ENCODE results near the gene TRIP13. TPM values are rescaled to one million over a fixed set of nuclear protein-coding genes. Genes with fewer than 3 reads are reported as not detected.
"Not testable (repeated sequence)": the region's sequence is repeated elsewhere in the genome, so short reads cannot be mapped to it uniquely, and the experiment has no call there.

The TRIP13 gene
- total RNA-seq, 1 donor from 2014 or later, result 3.9 TPM

GRCh38 chr5:910769-911160 is 18.1 kb downstream of the TRIP13 start:
- Mint-ChIP-seq H3K36me3 (ENCODE audit: unreplicated experiment) (no peaks in the 10 kb centered on the region), H3K4me1 (ENCODE audit: low read depth, unreplicated experiment) (peaks cover 7% of the 10 kb centered on the region), H3K27me3 (ENCODE audit: unreplicated experiment) (no peaks in the 10 kb centered on the region), H3K27ac (ENCODE audit: unreplicated experiment) (no peak overlapping the region), H3K9me3 (ENCODE audit: unreplicated experiment) (peaks cover 2% of the 10 kb centered on the region), H3K4me3 (ENCODE audit: unreplicated experiment) (no peak overlapping the region)
- no peak for DNase-seq
- no peak for TF ChIP-seq CTCF (IDR thresholded peaks at IDR 0.05; ENCODE audit: partially characterized antibody, unreplicated experiment)

- no peak for TF ChIP-seq CTCF (IDR thresholded peaks at IDR 0.05; ENCODE audit: partially characterized antibody, unreplicated experiment)
- Mint-ChIP-seq H3K27ac (ENCODE audit: unreplicated experiment) (no peak overlapping the region), H3K9me3 (ENCODE audit: unreplicated experiment) (peaks cover 2% of the 10 kb centered on the region), H3K27me3 (ENCODE audit: unreplicated experiment) (no peaks in the 10 kb centered on the region), H3K4me1 (ENCODE audit: low read depth, unreplicated experiment) (peaks cover 7% of the 10 kb centered on the region), H3K4me3 (ENCODE audit: unreplicated experiment) (no peak overlapping the region), H3K36me3 (ENCODE audit: unreplicated experiment) (no peaks in the 10 kb centered on the region)
- no peak for DNase-seq
Observed at GRCh38 chr5:911601-912000, 18.9 kb downstream of the TRIP13 start.

GRCh38 chr5:912280-913091 is 19.8 kb downstream of the TRIP13 start:
- H3K27me3 Mint-ChIP-seq (ENCODE audit: unreplicated experiment), result no peaks in the 10 kb centered on the region
- no peaks in the 10 kb centered on the region for H3K36me3 Mint-ChIP-seq (ENCODE audit: unreplicated experiment)
- TF ChIP-seq CTCF (IDR thresholded peaks at IDR 0.05; ENCODE audit: partially characterized antibody, unreplicated experiment), result no peak
- DNase-seq, result no peak
- H3K4me1 Mint-ChIP-seq (ENCODE audit: low read depth, unreplicated experiment), result peaks cover 13% of the 10 kb centered on the region
- H3K9me3 Mint-ChIP-seq (ENCODE audit: unreplicated experiment), result peaks cover 2% of the 10 kb centered on the region
- H3K4me3 Mint-ChIP-seq (ENCODE audit: unreplicated experiment), result no peak overlapping the region
- no peak overlapping the region for H3K27ac Mint-ChIP-seq (ENCODE audit: unreplicated experiment)

GRCh38 chr5:914174-914573 is 21.5 kb downstream of the TRIP13 start:
- DNase-seq, result no peak
- Mint-ChIP-seq H3K9me3 (ENCODE audit: unreplicated experiment) (peaks cover 2% of the 10 kb centered on the region), H3K36me3 (ENCODE audit: unreplicated experiment) (no peaks in the 10 kb centered on the region), H3K4me1 (ENCODE audit: low read depth, unreplicated experiment) (peaks cover 13% of the 10 kb centered on the region), H3K27me3 (ENCODE audit: unreplicated experiment) (no peaks in the 10 kb centered on the region), H3K4me3 (ENCODE audit: unreplicated experiment) (no peak overlapping the region), H3K27ac (ENCODE audit: unreplicated experiment) (no peak overlapping the region)
- TF ChIP-seq CTCF (IDR thresholded peaks at IDR 0.05; ENCODE audit: partially characterized antibody, unreplicated experiment), result no peak

GRCh38 chr5:914612-915011 is 21.9 kb downstream of the TRIP13 start:
- no peaks in the 10 kb centered on the region for H3K36me3 Mint-ChIP-seq (ENCODE audit: unreplicated experiment)
- H3K4me3 Mint-ChIP-seq (ENCODE audit: unreplicated experiment), result no peak overlapping the region
- H3K27ac Mint-ChIP-seq (ENCODE audit: unreplicated experiment), result no peak overlapping the region
- H3K4me1 Mint-ChIP-seq (ENCODE audit: low read depth, unreplicated experiment), result peaks cover 13% of the 10 kb centered on the region
- no peaks in the 10 kb centered on the region for H3K27me3 Mint-ChIP-seq (ENCODE audit: unreplicated experiment)
- no peak for DNase-seq
- H3K9me3 Mint-ChIP-seq (ENCODE audit: unreplicated experiment), result peaks cover 2% of the 10 kb centered on the region
- no peak for TF ChIP-seq CTCF (IDR thresholded peaks at IDR 0.05; ENCODE audit: partially characterized antibody, unreplicated experiment)

GRCh38 chr5:915346-915745 is 22.7 kb downstream of the TRIP13 start:
- H3K27ac Mint-ChIP-seq (ENCODE audit: unreplicated experiment); H3K4me3 Mint-ChIP-seq (ENCODE audit: unreplicated experiment); DNase-seq; H3K36me3 Mint-ChIP-seq (ENCODE audit: unreplicated experiment); H3K27me3 Mint-ChIP-seq (ENCODE audit: unreplicated experiment); H3K9me3 Mint-ChIP-seq (ENCODE audit: unreplicated experiment): not testable (repeated sequence)
- peaks cover 13% of the 10 kb centered on the region for H3K4me1 Mint-ChIP-seq (ENCODE audit: low read depth, unreplicated experiment)

All from glutamatergic neuron (in vitro differentiated cells).